Neural progenitor cell (in vitro differentiated cells): ENCODE data around the gene ASB2. TPM values are rescaled to one million over a fixed set of nuclear protein-coding genes. Genes with fewer than 3 reads are reported as not detected.

Source experiments
- DNase-seq: peaks from one replicate; pipeline ENCODE4 v3.0.0-alpha.2; 2016; ENCODE audit warnings: low spot score
- H2AFZ ChIP-seq: fragments of 200-600 bp; sonication (generic); replicated peaks from 2 replicates; pipeline ENCODE4 v1.6.1; 2016; ENCODE audit warnings: antibody characterized with exemption
- H3F3A ChIP-seq: fragments of 200-600 bp; sonication (generic); 2 replicates; pipeline ENCODE4 v1.6.1; 2016; ENCODE audit warnings: antibody characterized with exemption, low read depth
- H3K27ac ChIP-seq: fragments of 200-600 bp; sonication (generic); 2 replicates; pipeline ENCODE4 v1.5.1; 2016; ENCODE audit warnings: mild to moderate bottlenecking
- H3K27me3 ChIP-seq: fragments of 200-600 bp; sonication (generic); 2 replicates; pipeline ENCODE4 v1.6.1; 2016; ENCODE audit warnings: mild to moderate bottlenecking, moderate library complexity
- H3K36me3 ChIP-seq: fragments of 200-600 bp; sonication (generic); 2 replicates; pipeline ENCODE4 v1.5.1; 2016
- H3K4me1 ChIP-seq: fragments of 200-600 bp; sonication (generic); 2 replicates; pipeline ENCODE4 v1.6.1; 2016; ENCODE audit warnings: mixed run types
- H3K4me2 ChIP-seq: fragments of 200-600 bp; sonication (generic); 2 replicates; pipeline ENCODE4 v1.6.1; 2016
- H3K4me3 ChIP-seq: fragments of 200-600 bp; sonication (generic); 2 replicates; pipeline ENCODE4 v1.5.1; 2016
- H3K79me2 ChIP-seq: fragments of 200-600 bp; sonication (generic); 2 replicates; pipeline ENCODE4 v1.6.1; 2016; ENCODE audit warnings: low read depth
- H3K9ac ChIP-seq: fragments of 200-600 bp; sonication (generic); 2 replicates; pipeline ENCODE4 v1.6.1; 2016
- H3K9me3 ChIP-seq: fragments of 200-600 bp; sonication (generic); 2 replicates; pipeline ENCODE4 v1.5.1; 2016; ENCODE audit warnings: low read depth
- H4K20me1 ChIP-seq: fragments of 200-600 bp; sonication (generic); 2 replicates; pipeline ENCODE4 v1.6.1; 2016; ENCODE audit warnings: low read depth
- H3K27ac Mint-ChIP-seq: 3 replicates; pipeline ENCODE4 v1.8.0; 2021; ENCODE audit warnings: mixed read lengths
- H3K27me3 Mint-ChIP-seq: 2 replicates; pipeline ENCODE4 v1.8.0; 2022; ENCODE audit warnings: low read depth, mild to moderate bottlenecking, inconsistent platforms, moderate library complexity, mixed read lengths; ENCODE audit not compliant: insufficient read depth
- H3K36me3 Mint-ChIP-seq: 3 replicates; pipeline ENCODE4 v1.8.0; 2021; ENCODE audit warnings: mixed read lengths
- H3K4me1 Mint-ChIP-seq: 3 replicates; pipeline ENCODE4 v1.8.0; 2021; ENCODE audit warnings: mixed read lengths
- H3K4me3 Mint-ChIP-seq: 3 replicates; pipeline ENCODE4 v1.8.0; 2021; ENCODE audit warnings: mild to moderate bottlenecking, moderate library complexity, mixed read lengths
- H3K9me3 Mint-ChIP-seq: 3 replicates; pipeline ENCODE4 v1.8.0; 2020; ENCODE audit warnings: mixed read lengths
- EZH2 ChIP-seq: fragments of 200-600 bp; sonication (generic); IDR thresholded peaks from 2 replicates; pipeline ENCODE4 v1.6.1; 2017; ENCODE audit warnings: antibody characterized with exemption, mild to moderate bottlenecking, moderate library complexity
- EZH2phosphoT487 ChIP-seq: fragments of 200-600 bp; sonication (generic); IDR thresholded peaks from 2 replicates; pipeline ENCODE4 v1.6.1; 2017; ENCODE audit warnings: antibody characterized with exemption
- total RNA-seq: library from RNA; depleted of rRNA; stranded (reverse); fragments of >200 nt; gene quantifications from 2 replicates; pipeline ENCODE4 v1.2.3, GENCODE V29; 2015; ENCODE audit warnings: low replicate concordance
- TF ChIP-seq, protein P1 (sequence below): fragments of 200-600 bp; sonication (generic); IDR thresholded peaks from 2 replicates; pipeline ENCODE4 v1.5.1; 2017; ENCODE audit warnings: antibody characterized with exemption, mild to moderate bottlenecking

Gene ASB2
- total RNA-seq, 1 donor from 2014 or later, result not detected

DNA sequence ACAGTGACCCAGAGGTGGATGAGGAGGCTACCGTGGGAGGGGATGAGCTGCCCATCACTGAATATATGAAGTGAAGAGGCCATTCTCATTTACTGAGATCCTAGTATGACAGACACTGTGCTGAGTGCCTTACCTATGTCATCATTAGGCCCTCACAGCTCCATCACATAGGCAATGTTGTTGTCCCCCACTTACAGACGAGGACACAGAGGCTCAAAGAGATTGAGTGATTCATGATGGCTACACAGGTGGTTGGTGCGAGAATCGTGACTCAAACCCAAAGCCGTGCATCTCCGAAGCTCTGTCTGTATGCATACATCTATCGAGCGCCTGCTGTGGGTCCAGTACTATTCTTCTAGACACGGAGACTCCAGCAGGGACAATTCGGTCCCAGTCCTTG, 14.8 kb upstream of the ASB2 start:
- Mint-ChIP-seq H3K36me3 (no peaks in the 10 kb centered on the region), H3K27me3 (peaks cover 11% of the 10 kb centered on the region), H3K9me3 (no peaks in the 10 kb centered on the region), H3K4me1 (peaks cover 20% of the 10 kb centered on the region), H3K4me3 (no peak overlapping the region), H3K27ac (no peak overlapping the region)
- TF ChIP-seq EZH2phosphoT487 (no peak), EZH2 (no peak)
- TF ChIP-seq, protein P1, sequence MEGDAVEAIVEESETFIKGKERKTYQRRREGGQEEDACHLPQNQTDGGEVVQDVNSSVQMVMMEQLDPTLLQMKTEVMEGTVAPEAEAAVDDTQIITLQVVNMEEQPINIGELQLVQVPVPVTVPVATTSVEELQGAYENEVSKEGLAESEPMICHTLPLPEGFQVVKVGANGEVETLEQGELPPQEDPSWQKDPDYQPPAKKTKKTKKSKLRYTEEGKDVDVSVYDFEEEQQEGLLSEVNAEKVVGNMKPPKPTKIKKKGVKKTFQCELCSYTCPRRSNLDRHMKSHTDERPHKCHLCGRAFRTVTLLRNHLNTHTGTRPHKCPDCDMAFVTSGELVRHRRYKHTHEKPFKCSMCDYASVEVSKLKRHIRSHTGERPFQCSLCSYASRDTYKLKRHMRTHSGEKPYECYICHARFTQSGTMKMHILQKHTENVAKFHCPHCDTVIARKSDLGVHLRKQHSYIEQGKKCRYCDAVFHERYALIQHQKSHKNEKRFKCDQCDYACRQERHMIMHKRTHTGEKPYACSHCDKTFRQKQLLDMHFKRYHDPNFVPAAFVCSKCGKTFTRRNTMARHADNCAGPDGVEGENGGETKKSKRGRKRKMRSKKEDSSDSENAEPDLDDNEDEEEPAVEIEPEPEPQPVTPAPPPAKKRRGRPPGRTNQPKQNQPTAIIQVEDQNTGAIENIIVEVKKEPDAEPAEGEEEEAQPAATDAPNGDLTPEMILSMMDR, result no peak
- H3K4me1 ChIP-seq, result peaks cover 11% of the 10 kb centered on the region
- no peak for DNase-seq
- no peaks in the 10 kb centered on the region for H3K9me3 ChIP-seq
- no peak overlapping the region for H3K4me3 ChIP-seq
- H3F3A ChIP-seq, result no peaks in the 10 kb centered on the region
- H4K20me1 ChIP-seq, result no peaks in the 10 kb centered on the region
- H3K4me2 ChIP-seq, result no peak overlapping the region
- no peaks in the 10 kb centered on the region for H3K27me3 ChIP-seq
- no peak overlapping the region for H2AFZ ChIP-seq
- H3K36me3 ChIP-seq, result no peaks in the 10 kb centered on the region
- H3K79me2 ChIP-seq, result no peaks in the 10 kb centered on the region
- no peak overlapping the region for H3K27ac ChIP-seq
- no peak overlapping the region for H3K9ac ChIP-seq

GRCh38 chr14:93989939-93990338, 13.6 kb upstream of the ASB2 start:
- TF ChIP-seq, protein P1, result no peak
- TF ChIP-seq EZH2phosphoT487, result no peak
- no peak for TF ChIP-seq EZH2
- Mint-ChIP-seq H3K4me1 (peaks cover 22% of the 10 kb centered on the region), H3K4me3 (no peak overlapping the region), H3K27me3 (peaks cover 11% of the 10 kb centered on the region), H3K27ac (no peak overlapping the region), H3K9me3 (no peaks in the 10 kb centered on the region), H3K36me3 (no peaks in the 10 kb centered on the region)
- Histone ChIP-seq H3F3A (no peaks in the 10 kb centered on the region), H3K4me3 (no peak overlapping the region), H3K27ac (no peak overlapping the region), H3K36me3 (no peaks in the 10 kb centered on the region), H3K79me2 (no peaks in the 10 kb centered on the region), H3K9ac (no peak overlapping the region), H3K9me3 (no peaks in the 10 kb centered on the region), H3K27me3 (no peaks in the 10 kb centered on the region), H3K4me2 (no peak overlapping the region), H2AFZ (no peak overlapping the region), H4K20me1 (no peaks in the 10 kb centered on the region), H3K4me1 (peaks cover 11% of the 10 kb centered on the region)
- no peak for DNase-seq

DNA sequence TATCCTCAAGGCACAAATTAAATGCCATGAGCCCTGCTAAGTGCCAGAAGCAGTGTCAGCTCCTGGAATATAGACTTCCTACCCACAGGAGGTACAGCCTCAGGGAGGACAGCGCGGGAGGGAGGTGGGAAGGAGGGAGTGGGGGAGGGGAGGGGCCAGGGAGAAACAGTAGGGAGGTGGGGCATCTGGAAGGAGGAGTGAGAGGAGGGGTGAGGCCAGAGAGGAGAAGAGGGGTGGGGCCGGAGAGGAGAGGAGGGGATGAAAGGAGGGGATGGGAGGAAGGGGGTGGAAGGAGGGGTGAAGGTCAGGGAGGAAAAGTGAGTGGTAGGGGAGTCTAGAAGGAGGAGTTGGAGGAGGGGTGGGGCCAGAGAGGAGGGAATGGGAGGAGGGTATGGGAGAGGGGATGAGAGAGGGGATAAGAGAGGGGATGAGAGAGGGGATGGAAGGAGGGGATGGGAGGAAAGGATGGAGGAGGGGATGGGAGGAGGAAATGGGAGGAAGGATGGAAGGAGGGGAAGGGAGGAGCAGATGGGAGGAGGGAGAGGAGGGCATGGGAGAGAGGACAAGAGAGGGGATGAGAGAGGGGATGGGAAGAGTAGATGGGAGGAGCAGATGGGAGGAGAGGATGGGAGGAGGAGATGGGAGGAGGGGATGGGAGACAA, 11.6 kb upstream of the ASB2 start:
- Histone ChIP-seq H3F3A (no peaks in the 10 kb centered on the region), H2AFZ (no peak overlapping the region), H3K4me1 (peaks cover 5% of the 10 kb centered on the region), H3K27ac (no peak overlapping the region), H3K36me3 (no peaks in the 10 kb centered on the region), H3K79me2 (no peaks in the 10 kb centered on the region), H4K20me1 (no peaks in the 10 kb centered on the region), H3K4me3 (no peak overlapping the region), H3K9me3 (no peaks in the 10 kb centered on the region), H3K27me3 (no peaks in the 10 kb centered on the region), H3K4me2 (no peak overlapping the region), H3K9ac (no peak overlapping the region)
- Mint-ChIP-seq H3K9me3 (no peaks in the 10 kb centered on the region), H3K4me3 (no peak overlapping the region), H3K27ac (no peak overlapping the region), H3K36me3 (no peaks in the 10 kb centered on the region), H3K4me1 (peaks cover 29% of the 10 kb centered on the region), H3K27me3 (peaks cover 9% of the 10 kb centered on the region)
- TF ChIP-seq, protein P1, result no peak
- TF ChIP-seq EZH2 (no peak), EZH2phosphoT487 (no peak)
- no peak for DNase-seq
